Endothelial cell of umbilical vein (primary cell): ENCODE results near the gene PLIN5. TPM values are rescaled to one million over a fixed set of nuclear protein-coding genes. Genes with fewer than 3 reads are reported as not detected.

Experiments used
- BruUV-seq: library from RNA; stranded (reverse); fragments of 400-500 nt; replicated peaks from 2 replicates; lab custom pipeline; 2021; lab: Mats Ljungman, UMichigan
- CTCF ChIA-PET: fragments of 300-600, 350-600 bp; sonication (Branson Sonifier 250); formaldehyde crosslinking; loops from one replicate; lab custom pipeline; 2021; ENCODE audit warnings: antibody characterized with exemption, inconsistent platforms; lab: Charles Lee
- POLR2A ChIA-PET: fragments of 300-600, 350-600 bp; sonication (Branson Sonifier 250); formaldehyde crosslinking; loops from one replicate; lab custom pipeline; 2021; ENCODE audit warnings: antibody characterized with exemption, inconsistent platforms; lab: Charles Lee
- DNase-seq: peaks from one replicate; pipeline ENCODE4 v3.0.0-alpha.2; 2011; ENCODE audit warnings: low read depth, low spot score
- FAIRE-seq: peaks from 2 replicates; lab custom pipeline; 2011; peaks lifted over from hg19 to GRCh38; lab: Jason Lieb, UNC
- H2AFZ ChIP-seq: 2 replicates; pipeline ENCODE4 v1.6.0; 2012; ENCODE audit warnings: low read depth, low read length, control low read depth, inconsistent platforms
- H3K27ac ChIP-seq: 2 replicates; pipeline ENCODE4 v1.5.1; 2011; ENCODE audit warnings: low read depth, mild to moderate bottlenecking, control low read depth, low read length, moderate library complexity; ENCODE audit not compliant: insufficient read depth
- H3K27me3 ChIP-seq, 2 experiments: 2 replicates each; pipeline versions ENCODE4 v1.6.0 to v1.6.1; 2011; ENCODE audit warnings: low read length in 2 of 2, mixed read lengths in 1 of 2; ENCODE audit not compliant: control insufficient read depth in 2 of 2, insufficient read depth in 2 of 2
- H3K36me3 ChIP-seq, 2 experiments: 2 replicates in 1 of 2; 3 replicates in 1 of 2; pipeline ENCODE4 v1.5.1; 2011; ENCODE audit warnings: low read length in 2 of 2, mild to moderate bottlenecking in 1 of 2, moderate library complexity in 1 of 2; ENCODE audit not compliant: control insufficient read depth in 2 of 2, insufficient read depth in 2 of 2; ENCODE audit errors: extremely low read depth in 1 of 2
- H3K4me1 ChIP-seq: 3 replicates; pipeline ENCODE4 v1.5.1; 2011; ENCODE audit warnings: mild to moderate bottlenecking, low read length; ENCODE audit not compliant: control insufficient read depth, insufficient read depth; ENCODE audit errors: extremely low read depth
- H3K4me2 ChIP-seq: 2 replicates; pipeline ENCODE4 v1.6.1; 2011; ENCODE audit warnings: low read length, control low read depth, mixed read lengths; ENCODE audit not compliant: insufficient read depth
- H3K4me3 ChIP-seq, 3 experiments: fragments of 200-600 bp in 1 of 3; sonication (generic), shearing (Covaris generic) in 1 of 3; replicated peaks in 1 of 3; 2 replicates each; pipeline ENCODE4 v1.5.1; 2011 to 2016; ENCODE audit warnings: control low read depth in 3 of 3, low read length in 3 of 3, mild to moderate bottlenecking in 2 of 3, inconsistent platforms in 1 of 3, low read depth in 1 of 3, moderate library complexity in 1 of 3; ENCODE audit not compliant: insufficient read depth in 1 of 3
- H3K79me2 ChIP-seq: 2 replicates; pipeline ENCODE4 v1.6.0; 2012; ENCODE audit warnings: low read length, inconsistent platforms; ENCODE audit not compliant: control insufficient read depth, insufficient read depth
- H3K9ac ChIP-seq: replicated peaks from 2 replicates; pipeline ENCODE3; 2011; ENCODE audit warnings: low read length, control low read depth; ENCODE audit not compliant: insufficient read depth; ENCODE audit errors: extremely low read depth
- H3K9me1 ChIP-seq: replicated peaks from 3 replicates; pipeline ENCODE4 v1.6.0; 2011; ENCODE audit warnings: mild to moderate bottlenecking, low read length; ENCODE audit not compliant: control insufficient read depth, insufficient read depth; ENCODE audit errors: extremely low read depth
- H3K9me3 ChIP-seq: replicated peaks from 2 replicates; pipeline ENCODE4 v1.5.1; 2012; ENCODE audit warnings: low read length, inconsistent platforms; ENCODE audit not compliant: control insufficient read depth, insufficient read depth
- H4K20me1 ChIP-seq: replicated peaks from 2 replicates; pipeline ENCODE3; 2011; ENCODE audit warnings: mild to moderate bottlenecking, low read length; ENCODE audit not compliant: control insufficient read depth, insufficient read depth; ENCODE audit errors: extremely low read depth
- EZH2 ChIP-seq: IDR thresholded peaks from 2 replicates; pipeline ENCODE4 v1.6.1; 2012; ENCODE audit warnings: borderline replicate concordance, low read depth, mild to moderate bottlenecking, moderate library complexity, low read length, inconsistent platforms; ENCODE audit not compliant: severe bottlenecking
- FOS ChIP-seq: IDR thresholded peaks from 2 replicates; pipeline ENCODE4 v1.6.1; 2011; ENCODE audit warnings: mild to moderate bottlenecking, low read length, moderate library complexity, borderline replicate concordance; ENCODE audit not compliant: insufficient read depth
- GATA2 ChIP-seq: IDR thresholded peaks from 2 replicates; pipeline ENCODE4 v1.7.0; 2011; ENCODE audit warnings: low read depth, mild to moderate bottlenecking, moderate library complexity, mixed read lengths, low read length; ENCODE audit not compliant: insufficient read length, insufficient read depth
- JUN ChIP-seq: IDR thresholded peaks from 2 replicates; pipeline ENCODE4 v1.6.1; 2011; ENCODE audit warnings: borderline replicate concordance, low read depth; ENCODE audit not compliant: insufficient read length, insufficient read depth
- MYC ChIP-seq: IDR thresholded peaks from one replicate; pipeline ENCODE4 v1.6.1; 2011; ENCODE audit warnings: mild to moderate bottlenecking, low read depth, low read length
- POLR2A ChIP-seq: IDR thresholded peaks from 2 replicates; pipeline ENCODE4 v1.6.1; 2012; ENCODE audit warnings: low read depth, mild to moderate bottlenecking, control low read depth, low read length
- POLR2AphosphoS5 ChIP-seq: IDR thresholded peaks from 2 replicates; pipeline ENCODE4 v1.6.1; 2012; ENCODE audit warnings: low read depth, mild to moderate bottlenecking, control low read depth, low read length, moderate library complexity; ENCODE audit not compliant: insufficient read depth
- dilution Hi-C: fragments of 300-500 bp; cut with MboI; formaldehyde crosslinking; loops from one replicate; pipeline ENCODE4 v1.15.0; 2019; ENCODE audit warnings: low sequenced_read_pairs; ENCODE audit not compliant: extremely low pct_ligation_motif_present
- intact Hi-C: fragments of 100-400 bp; cut with micrococcal nuclease; formaldehyde crosslinking; loops from one replicate; pipeline ENCODE4 v1.10.0; 2022
- polyA plus RNA-seq, 4 experiments: library from polyadenylated mRNA; depleted of rRNA in 3 of 4; stranded (reverse) in 3 of 4; unstranded in 1 of 4; fragments of >200 nt; gene quantifications; 2 replicates each; pipeline versions ENCODE4 v1.2.1 to v1.2.3, GENCODE V29; 2011 to 2012; ENCODE audit warnings: missing spikeins in 1 of 4
- total RNA-seq: library from RNA; stranded (reverse); gene quantifications from 2 replicates; pipeline ENCODE4 v1.2.3, GENCODE V29; 2021
- TF ChIP-seq, protein P1 (sequence below), 2 donors: IDR thresholded peaks; 1 replicate in 1 of 2; 2 replicates in 1 of 2; pipeline ENCODE4 v1.5.1; 2011; ENCODE audit warnings: low read length in 2 of 2, mild to moderate bottlenecking in 2 of 2, moderate library complexity in 2 of 2, control low read depth in 1 of 2, inconsistent platforms in 1 of 2, low read depth in 1 of 2; ENCODE audit not compliant: insufficient read depth in 1 of 2; ENCODE audit errors: extremely low read depth in 1 of 2
- TF ChIP-seq, protein P2 (sequence below): IDR thresholded peaks from 2 replicates; pipeline ENCODE4 v1.6.1; 2011; ENCODE audit not compliant: insufficient read depth, insufficient read length

PLIN5 gene
- total and polyA plus RNA-seq, 2 donors (not counting 3 experiments of a cell fraction or from before 2014, with no cell fraction given) = 0.17 to 0.24 TPM

DNA sequence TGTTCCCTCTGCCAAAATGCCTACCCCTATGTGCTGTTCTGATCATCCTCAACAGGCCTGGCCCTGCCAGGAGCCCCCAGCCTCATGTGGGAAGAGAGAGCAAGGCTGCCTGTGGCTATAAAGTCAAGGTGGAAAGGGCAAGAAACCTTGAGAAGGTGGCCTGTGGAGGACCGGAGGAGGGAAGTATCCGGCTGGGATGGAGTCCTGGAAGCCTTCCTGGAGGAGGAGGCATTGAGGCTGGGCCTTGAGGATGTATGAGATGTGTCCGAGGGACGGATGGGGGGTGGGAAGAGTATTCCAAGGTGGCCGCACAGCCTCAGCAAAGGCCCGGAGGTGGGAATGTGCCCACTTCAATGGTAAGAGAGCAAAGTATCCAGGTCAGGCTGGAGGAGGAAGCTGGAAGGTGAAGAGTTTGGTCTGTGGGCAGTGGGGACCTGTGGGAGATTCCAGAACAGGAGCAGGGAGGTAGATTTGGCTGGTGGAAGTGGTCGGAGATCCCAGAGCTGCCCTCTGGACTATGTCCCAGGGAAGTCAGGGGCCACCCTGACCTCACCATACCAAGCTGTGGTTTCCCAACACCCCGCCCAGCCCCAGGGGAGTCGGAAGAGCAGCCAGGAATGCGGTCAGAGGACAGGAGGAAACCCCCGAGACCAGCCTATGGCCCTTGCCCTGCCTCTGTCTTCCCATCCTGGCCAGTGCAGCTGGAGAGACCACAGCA is 13.7 kb downstream of the PLIN5 start:
- Histone ChIP-seq H3K4me2 (no peak overlapping the region), H3K36me3 (no peaks in the 10 kb centered on the region), H3K79me2 (no peaks in the 10 kb centered on the region), H3K4me3 (no peak overlapping the region), H2AFZ (no peak overlapping the region), H4K20me1 (no peaks in the 10 kb centered on the region), H3K9me1 (no peaks in the 10 kb centered on the region), H3K9ac (no peak overlapping the region), H3K4me1 (no peaks in the 10 kb centered on the region), H3K27me3 (no peaks in the 10 kb centered on the region), H3K27ac (no peak overlapping the region), H3K9me3 (no peaks in the 10 kb centered on the region)
- CTCF ChIA-PET = interaction anchor here (0.7 to 2.1 kb wide), 3 partner anchors 113 to 254 kb away, joined by 3 to 15 read pairs (median 4); no protein-coding TSS in a partner anchor
- TF ChIP-seq POLR2AphosphoS5 = no peak
- TF ChIP-seq, protein P1, sequence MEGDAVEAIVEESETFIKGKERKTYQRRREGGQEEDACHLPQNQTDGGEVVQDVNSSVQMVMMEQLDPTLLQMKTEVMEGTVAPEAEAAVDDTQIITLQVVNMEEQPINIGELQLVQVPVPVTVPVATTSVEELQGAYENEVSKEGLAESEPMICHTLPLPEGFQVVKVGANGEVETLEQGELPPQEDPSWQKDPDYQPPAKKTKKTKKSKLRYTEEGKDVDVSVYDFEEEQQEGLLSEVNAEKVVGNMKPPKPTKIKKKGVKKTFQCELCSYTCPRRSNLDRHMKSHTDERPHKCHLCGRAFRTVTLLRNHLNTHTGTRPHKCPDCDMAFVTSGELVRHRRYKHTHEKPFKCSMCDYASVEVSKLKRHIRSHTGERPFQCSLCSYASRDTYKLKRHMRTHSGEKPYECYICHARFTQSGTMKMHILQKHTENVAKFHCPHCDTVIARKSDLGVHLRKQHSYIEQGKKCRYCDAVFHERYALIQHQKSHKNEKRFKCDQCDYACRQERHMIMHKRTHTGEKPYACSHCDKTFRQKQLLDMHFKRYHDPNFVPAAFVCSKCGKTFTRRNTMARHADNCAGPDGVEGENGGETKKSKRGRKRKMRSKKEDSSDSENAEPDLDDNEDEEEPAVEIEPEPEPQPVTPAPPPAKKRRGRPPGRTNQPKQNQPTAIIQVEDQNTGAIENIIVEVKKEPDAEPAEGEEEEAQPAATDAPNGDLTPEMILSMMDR (IDR thresholded peaks at IDR 0.05; ENCODE audit: extremely low read depth in 1 of 2, insufficient read depth in 1 of 2, low read depth in 1 of 2, low read length in 2 of 2) = no peak
- no TSS peak for BruUV-seq
- intact Hi-C loops (no loop called here), dilution Hi-C loops (no loop called here)
- no peak for DNase-seq
- FAIRE-seq = no peak
- POLR2A ChIA-PET = interaction anchor here (0.6 kb wide), 1 partner anchor 119 kb away, joined by 3 read pairs; no protein-coding TSS in a partner anchor

DNA sequence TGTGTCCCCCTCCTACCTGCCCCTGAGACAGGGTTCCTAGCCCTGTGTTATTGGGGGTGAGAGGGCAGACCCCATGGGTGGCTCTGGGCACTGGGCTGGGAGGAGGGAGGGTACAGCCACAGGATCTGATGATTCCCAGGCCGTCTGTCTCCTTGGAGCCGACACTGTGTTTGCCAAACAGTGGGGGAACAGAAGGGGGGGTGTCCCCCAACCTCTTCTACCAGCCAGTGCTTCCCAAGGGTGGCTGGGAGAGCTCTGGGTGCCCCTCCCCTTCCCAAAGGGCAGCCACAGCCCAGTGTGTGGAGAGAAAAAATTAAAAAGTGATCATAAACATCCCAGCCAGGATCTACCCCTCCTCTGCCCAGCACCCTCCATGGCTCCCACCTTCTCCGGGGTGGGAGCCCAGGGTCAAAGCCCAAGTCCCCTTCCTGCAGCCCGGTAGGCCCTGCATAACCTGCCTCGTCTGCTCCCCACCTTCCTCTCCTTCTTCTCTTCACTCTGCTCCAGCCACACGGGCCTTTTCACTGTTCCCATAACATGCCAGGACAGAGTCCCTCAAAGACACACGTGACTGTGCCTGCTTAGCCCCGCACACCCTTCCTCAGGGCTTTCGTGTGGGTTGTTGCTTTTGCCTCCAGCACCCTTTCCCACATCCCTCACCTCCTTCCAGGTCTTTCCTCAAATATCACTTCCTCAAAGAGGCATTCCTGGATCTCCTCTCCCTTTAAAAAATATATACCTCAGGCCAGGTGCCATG is 15.3 kb downstream of the PLIN5 start:
- POLR2A ChIA-PET = no interaction called here
- no peaks in the 10 kb centered on the region for H3K36me3 ChIP-seq
- TF ChIP-seq POLR2A (no peak), JUN (no peak), MYC (no peak), GATA2 (no peak), EZH2 (no peak), POLR2AphosphoS5 (no peak), FOS (no peak)
- TF ChIP-seq, protein P2, sequence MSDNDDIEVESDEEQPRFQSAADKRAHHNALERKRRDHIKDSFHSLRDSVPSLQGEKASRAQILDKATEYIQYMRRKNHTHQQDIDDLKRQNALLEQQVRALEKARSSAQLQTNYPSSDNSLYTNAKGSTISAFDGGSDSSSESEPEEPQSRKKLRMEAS = no peak
- TF ChIP-seq, protein P1 (IDR thresholded peaks at IDR 0.05; ENCODE audit: extremely low read depth in 1 of 2, insufficient read depth in 1 of 2, low read depth in 1 of 2, low read length in 2 of 2) = no peak
- H3K27me3 ChIP-seq = no peaks in the 10 kb centered on the region
- CTCF ChIA-PET = no interaction called here
- no peak for FAIRE-seq
- no peaks in the 10 kb centered on the region for H3K9me3 ChIP-seq
- H3K9me1 ChIP-seq = no peaks in the 10 kb centered on the region
- no peak overlapping the region for H3K27ac ChIP-seq
- no peak overlapping the region for H3K4me2 ChIP-seq
- no TSS peak for BruUV-seq
- H2AFZ ChIP-seq = no peak overlapping the region
- no peaks in the 10 kb centered on the region for H3K79me2 ChIP-seq
- no peak for DNase-seq
- H3K9ac ChIP-seq = no peak overlapping the region
- dilution Hi-C loops = no loop called here
- intact Hi-C loops = no loop called here
- H4K20me1 ChIP-seq = no peaks in the 10 kb centered on the region
- no peaks in the 10 kb centered on the region for H3K4me1 ChIP-seq
- H3K4me3 ChIP-seq = no peak overlapping the region
